HG02973 (cell line): ENCODE data around the gene EEA1.

ENCODE experiments used
- ATAC-seq: cut with Tn5 transposase; IDR thresholded peaks from one replicate; pipeline ENCODE4 v1.9.1; 2021; ENCODE audit warnings: moderate library complexity; ENCODE audit not compliant: unreplicated experiment

The EEA1 gene

DNA sequence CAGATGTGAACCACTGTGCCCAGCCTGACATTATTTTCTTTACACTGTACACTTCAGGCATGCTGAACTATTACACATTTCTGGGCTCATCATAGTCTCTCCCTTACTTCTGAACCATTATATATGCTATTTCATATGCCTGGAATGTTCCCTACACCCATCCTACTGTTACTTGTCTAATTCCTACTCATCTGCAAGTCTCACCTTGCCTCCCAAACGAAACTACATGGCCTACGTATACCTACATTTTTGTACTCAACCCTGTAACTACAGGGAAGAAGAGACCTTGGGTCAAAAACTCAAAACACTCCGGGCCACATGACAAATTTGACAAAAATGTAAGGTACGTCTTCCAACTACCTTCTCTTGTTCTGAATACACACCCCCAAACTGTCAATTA is 9.5 kb upstream of the EEA1 start:
- ATAC-seq = no peak

DNA sequence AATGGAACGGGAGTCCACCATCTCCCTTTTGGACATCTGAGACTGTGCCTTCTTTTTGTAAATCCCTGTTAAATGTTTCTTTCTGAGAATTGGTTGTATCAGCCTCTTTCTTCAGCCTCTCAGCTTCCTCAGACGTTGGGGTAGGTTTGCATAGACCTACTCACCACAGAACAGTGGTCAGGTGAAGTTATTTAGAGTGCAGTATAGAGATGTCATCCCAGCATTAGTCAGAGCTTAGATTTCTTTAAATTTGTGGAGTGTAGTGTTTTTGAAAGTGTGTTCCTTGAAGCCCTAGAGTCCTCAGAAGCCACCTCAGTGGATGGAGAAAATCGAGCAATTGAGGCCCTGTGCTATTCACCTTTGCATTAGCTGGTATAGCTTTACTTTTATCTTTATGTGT is 8.9 kb upstream of the EEA1 start:
- ATAC-seq = peak; percentile 57

DNA sequence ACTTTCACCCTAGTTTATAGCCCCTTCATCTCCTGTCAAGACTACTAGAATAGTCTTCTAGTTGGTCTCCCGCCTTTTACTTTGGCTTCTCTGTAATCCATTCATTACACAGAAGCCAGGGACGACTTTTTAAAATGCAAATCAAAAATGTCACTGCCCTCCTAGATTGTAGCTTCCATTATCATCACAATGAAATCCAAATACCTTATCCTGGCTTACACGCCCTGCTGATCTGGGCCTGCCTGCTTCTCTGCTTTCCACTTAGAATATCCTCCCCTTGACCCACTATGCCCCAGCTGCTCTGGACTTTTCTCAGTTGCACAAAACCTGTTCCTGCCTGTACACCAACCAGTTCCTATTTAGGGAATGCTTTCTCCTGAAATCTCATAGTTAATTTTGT is 4.5 kb upstream of the EEA1 start:
- ATAC-seq = no peak

DNA sequence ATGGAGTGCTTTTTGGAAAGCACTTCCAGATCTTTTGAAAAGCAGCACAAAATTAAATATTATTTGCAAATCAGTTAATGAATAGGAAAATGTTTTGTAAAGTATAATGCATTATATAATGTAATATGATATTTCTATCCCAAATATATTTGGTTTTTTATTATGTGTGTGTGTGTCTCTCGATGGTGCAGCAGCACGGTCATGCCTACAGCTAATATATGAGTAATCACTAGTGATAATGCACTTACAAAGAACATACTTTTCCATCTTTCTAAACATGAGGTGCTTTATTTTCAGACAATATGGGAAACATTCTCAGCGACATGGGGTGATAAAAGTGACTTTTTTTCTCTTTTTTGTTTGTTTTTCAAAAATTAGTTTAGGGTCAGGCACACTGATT is 1.3 kb upstream of the EEA1 start:
- ATAC-seq = no peak

DNA sequence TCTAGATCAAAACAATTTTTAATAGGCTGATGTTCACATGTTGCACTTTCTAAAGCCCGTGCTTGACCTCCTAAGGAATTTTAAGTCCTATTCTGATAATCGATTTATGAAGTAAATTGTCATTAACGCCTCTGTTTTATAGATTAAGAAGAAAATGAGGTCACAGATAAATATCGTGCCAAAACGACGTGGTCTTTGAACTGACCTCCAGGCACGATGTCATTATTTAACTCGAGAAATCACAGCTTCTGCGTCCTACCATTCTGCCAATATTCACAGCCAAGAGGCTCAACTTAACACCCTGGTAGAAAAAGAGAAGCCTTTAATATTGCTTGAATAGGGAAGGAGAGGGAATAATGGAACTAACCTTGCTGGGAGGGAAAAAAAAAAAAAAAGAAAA is 888 bp upstream of the EEA1 start:
- ATAC-seq = no peak

DNA sequence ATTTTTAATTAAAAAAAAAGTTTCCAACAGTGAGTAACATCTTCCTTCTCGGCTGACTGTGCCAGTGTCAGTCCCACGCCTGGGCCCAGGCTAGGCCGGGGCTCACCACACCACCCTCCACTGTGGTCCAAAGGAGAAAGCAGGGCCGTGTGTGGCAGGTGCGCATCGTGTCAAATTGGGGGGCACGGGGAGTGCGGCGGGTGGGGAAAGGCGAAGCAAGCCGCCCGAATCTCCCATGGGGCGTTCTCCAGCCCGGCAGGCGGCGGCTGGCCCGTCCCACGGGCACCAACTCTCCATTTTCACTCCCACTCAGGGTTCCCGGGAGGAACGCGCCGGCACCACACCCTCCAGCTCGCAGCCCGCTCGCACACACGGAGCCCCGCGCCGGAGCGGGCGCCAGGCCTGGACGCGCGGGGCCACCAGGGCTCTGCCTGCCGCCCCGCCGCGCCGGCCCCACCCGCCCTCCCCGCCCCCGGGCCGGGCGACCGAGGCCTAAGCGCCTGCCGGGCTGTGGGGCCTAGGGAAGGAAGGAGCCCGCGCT is 604 bp downstream of the EEA1 start:
- peak; percentile 4 for ATAC-seq

DNA sequence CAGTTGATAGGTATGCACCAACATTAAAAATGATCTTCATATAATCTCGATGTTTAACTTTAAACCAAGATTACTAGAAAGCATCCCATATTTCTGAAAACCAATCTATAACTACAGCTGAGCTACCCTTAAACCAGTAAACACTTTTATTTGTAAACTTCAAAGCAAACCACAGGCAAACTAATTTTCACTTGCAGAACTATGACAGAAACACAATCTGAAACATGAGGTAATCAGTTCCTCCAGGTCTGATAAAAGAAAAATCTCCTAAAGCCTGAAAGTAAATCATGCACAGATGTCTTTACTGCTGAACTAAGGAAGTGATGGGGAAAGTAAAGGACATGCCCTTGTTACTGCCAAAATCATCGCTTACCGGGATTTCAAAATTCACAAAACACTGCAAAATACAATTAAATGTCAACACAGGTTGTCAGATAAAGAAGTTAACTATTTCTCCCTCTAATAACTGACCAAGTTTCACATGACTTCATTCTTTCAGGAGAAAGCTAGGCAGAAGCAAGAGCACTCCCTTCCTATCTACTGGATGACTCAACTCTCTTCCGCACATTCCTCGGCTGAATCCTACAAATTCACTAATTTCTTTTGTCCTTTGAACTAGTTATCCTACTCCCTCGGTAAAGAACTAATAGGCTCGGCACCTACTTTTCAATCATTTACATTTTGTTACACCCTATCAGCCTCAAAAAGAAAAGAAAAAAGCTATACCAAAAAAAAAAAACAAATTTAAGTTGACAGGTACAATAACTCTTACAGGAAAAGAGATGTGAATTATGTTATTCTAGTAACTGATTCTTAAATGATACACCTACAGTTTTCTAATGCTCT is 1.4 kb downstream of the EEA1 start:
- ATAC-seq = peak; percentile 14

DNA sequence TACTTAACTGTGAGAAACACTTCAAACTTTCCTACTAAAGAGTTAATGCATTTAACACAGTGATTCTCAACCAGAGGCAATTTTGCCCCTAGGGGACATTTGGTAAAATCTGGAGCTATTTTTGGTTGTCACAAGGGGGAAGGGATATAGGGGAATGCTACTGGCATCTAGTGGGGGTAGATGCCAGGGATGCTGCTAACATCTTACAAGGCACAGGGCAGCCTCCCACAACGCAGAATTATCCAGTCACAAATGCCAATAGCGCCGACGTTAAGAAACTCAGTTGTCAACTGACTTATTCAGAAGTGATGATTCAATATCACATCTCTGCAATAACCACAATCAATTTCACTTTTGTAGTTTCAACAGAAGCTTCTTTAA is 2.0 kb downstream of the EEA1 start:
- ATAC-seq = peak; percentile 30

DNA sequence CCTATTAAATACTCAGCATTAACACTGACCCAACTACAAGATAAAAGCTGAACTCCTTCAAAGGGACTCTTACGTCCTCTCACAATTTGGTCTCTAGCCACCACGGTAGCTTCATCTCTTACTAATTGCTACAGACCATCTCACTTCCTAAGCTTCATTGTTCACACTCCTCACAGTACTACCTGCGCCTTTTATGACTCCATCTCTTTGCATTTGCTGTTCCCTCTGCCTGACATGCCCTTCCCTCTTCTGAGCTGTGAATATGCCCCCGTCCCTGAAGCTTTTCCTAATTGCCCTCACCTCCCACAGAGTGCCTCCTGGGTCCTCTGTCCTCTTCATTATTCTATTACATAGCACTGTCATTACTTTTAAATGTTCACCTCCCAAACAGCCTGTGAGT is 2.5 kb downstream of the EEA1 start:
- ATAC-seq = no peak

DNA sequence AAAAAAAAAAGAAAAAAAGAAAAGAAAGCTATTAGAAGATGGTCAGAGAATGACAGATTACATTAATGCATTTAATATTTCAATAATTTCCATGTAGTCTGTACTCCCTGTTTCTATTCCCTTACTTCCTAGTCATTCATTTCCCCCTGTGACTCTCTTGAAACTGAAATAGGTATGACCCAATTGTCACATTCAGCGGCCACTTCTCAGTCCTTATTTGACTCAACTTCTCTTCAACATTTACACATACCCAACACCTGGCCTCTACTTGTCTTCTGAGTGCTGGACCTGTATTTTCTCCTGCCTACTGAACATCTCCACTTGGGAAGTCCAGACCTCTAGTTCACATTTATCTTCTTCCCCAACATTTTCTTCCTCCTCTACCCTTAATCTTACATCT is 7.2 kb downstream of the EEA1 start:
- peak; percentile 95 for ATAC-seq

DNA sequence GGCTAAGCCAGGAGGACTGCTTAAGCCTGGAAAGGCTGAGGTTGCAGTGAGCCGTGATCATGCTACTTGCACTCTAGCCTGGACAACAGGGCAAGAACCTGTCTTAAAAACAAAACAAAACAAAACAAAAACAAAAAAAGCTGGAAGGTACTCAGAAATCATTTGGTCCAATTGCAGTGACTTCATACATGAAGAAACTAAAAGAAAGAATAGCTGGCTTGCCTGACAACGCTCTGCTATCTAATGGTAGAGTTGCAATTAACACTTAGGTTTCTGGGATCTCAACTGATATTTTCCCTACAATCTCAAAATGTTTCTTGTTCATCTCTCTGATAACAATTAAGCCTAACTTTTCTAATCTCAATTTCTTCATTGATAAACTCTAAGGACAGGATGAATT is 13.7 kb downstream of the EEA1 start:
- no peak for ATAC-seq

DNA sequence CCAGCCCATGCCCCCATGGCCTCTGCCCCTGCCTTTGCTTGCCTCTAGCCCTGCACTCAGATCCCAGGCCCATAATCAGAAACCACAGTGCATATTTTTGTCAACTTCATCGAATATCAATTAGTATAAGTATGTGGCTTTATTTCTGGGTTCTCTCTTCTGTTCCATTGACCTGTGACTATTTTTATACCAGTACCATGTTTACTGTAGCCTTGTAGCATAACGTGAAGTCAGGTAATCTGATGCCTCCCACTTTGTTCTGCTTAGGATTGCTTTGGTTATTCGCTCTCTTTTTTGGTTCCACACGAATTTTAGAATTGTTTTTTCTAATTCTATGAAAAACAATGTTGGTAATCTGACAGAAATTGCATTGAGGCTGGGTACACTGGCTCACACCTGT is 14.9 kb downstream of the EEA1 start:
- ATAC-seq = no peak

DNA sequence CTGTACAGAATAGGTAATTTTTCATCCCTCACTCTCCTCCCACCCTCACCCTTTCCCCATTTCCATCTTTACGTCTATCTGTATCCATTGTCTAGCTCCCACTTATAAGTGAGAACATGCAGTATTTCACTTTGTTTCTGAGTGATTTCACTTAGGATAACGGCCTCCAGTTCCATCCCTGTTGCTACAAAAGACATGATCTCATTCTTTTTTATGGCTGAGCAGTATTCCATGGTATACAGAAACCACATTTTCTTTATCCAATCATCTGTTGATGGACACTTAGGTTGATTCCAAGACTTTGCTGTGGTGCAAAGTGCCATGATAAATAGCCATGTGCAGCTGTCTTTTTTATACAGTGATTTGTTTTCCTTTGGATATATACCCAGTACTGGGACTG is 16.4 kb downstream of the EEA1 start:
- ATAC-seq = no peak

DNA sequence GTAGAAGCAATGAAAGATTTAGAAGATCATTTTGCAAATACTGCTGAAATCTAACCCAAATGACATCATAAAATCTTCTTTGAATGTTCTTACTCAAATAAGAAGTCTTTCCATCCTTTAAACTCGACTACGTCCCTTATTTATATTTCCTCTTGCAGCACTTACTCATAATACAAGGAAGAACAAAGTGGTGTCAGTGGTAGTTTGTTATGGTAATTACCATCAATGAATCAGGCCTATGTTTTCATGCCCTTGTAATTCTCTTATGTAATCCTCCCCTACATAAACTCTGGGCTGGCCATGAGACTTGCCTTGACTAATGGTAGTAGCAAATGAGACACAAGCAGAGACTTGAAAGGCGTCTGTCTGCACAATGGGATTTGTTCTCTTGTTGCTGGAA is 17.0 kb downstream of the EEA1 start:
- no peak for ATAC-seq

DNA sequence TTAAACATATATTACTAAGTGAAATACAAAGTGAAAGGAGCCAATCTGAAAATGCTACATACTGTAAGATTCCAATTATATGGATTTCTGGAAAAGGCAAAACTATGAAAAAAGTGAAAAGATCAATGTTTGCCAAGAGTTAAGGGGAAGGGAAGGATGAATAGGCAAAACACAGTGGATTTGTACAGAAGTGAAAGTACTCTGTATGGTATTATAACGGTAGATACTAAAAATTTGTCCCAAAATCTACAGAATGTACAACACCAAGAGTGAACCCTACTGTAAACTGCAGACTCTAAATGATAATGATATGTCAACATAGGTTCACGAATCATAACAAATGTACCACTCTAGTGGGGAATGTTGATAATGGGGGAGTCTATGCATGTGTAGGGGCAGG is 17.8 kb downstream of the EEA1 start:
- ATAC-seq = no peak

DNA sequence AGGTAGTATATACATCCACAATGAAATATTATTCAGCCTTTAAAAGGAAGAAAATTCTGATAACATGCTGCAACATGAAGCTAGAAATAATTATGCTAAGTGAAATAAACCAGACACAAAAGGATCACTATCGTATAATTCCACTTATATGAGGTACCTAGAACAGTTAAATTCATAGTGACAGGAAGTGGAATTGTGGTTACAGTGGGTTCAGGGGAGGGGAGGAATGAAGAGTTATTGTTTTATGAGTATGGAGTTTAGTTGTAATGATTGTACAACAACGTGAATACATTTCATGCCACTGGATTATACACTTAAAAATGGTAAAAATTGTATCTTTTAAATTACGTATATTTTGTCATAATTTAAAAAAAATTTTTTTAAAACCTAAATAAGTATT is 21.0 kb downstream of the EEA1 start:
- ATAC-seq = no peak

DNA sequence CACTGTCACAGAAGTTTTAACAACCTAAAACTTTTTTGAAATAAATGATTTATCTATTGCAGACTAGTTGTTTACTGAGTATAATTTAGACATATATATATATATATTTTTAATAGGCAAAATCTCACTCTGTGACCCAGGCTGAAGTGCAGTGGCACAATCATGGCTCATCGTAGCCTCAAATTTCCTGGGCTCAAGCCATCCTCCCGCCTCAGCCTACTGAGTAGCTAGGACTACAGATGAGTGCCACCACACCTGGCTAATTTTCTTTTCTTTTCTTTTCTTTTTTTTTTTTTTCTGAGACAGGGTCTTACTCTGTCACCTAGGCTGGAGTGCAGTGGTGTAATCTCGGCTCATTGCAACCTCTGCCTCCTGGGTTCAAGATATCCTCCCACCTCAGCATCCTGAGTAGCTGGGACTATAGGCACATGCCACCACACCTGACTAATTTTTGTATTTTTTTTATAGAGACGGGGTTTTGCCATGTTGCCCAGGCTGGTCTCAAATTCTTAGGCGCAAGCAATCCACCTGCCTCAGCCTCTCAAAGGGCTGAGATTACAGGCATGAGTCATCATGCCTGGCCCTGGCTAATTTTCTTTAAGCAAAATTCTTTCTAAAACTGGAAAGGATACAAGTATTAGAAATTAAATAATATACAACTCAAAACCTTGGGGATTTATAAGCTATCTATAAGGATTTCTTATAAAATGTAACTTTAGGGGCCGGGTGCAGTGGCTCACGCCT is 23.1 kb downstream of the EEA1 start:
- no peak for ATAC-seq

DNA sequence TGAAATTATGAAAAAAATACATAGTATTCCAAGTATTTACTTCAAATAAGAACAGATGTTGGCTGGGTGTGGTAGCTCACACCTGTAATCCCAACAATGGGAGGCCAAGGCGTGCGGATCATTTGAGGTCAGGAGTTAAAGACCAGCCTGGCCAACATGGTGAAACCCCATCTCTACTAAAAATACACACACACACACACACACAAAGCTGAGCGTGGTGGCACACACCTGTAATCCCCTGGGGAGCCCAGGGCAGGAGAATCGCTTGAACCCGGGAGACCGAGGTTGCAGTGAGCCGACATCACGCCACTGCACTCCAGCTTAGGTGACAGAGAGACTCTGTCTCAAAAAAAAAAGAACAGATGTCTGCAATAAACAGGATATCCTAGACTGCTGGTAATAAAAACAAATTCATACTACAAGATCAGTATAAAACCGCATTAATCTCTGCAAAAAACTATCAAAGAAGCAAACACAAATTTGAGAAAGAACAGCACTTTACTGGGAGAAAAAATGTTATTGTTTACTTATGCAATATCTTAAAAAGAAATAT is 23.8 kb downstream of the EEA1 start:
- no peak for ATAC-seq

DNA sequence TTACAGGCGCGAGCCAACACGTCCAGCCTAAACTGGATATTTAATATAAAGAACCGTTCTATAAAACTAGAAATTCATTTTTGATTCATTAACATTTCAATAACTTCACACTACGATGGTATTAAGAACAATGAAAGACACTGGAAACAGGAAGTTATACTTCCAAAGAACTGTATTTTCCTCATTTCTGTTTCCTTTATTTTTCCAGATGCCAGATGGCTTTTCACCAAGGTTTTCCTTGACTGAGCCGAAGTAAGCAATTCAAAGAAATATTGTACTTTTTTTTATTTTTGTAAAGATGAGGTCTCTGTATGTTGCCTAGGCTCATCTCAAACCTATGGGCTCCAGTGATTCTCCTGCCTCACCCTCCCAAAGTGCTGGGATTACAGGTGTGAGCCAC is 28.2 kb downstream of the EEA1 start:
- no peak for ATAC-seq

DNA sequence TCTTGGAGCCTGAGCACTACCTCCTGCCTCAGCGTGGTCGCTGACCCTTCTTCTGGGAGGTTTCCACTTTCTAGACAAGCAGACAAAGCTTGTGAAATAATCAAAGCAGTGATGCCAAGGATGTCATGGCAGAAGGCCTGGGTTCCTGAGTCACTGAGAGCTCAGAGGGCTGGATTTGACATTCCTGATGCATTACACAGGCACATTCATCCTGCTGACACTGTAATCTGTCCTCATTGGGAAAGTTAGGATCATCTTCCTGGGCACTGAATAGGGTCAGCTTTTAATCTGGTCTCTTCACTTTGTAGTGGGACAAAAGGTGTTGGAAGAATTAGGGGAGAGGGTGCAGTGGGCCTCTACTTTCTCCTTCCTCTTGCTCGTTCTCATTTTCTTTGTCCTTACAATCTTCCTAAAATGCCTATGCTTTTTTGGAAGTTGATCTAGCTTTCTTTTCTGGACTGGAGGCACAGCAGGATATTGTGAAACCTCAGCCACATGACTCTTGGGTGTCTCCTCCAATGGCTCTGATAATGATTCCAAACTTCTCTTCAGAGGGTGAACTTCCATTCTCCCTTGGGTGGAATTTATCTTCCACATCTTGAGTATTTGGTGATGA is 29.6 kb downstream of the EEA1 start:
- no peak for ATAC-seq

DNA sequence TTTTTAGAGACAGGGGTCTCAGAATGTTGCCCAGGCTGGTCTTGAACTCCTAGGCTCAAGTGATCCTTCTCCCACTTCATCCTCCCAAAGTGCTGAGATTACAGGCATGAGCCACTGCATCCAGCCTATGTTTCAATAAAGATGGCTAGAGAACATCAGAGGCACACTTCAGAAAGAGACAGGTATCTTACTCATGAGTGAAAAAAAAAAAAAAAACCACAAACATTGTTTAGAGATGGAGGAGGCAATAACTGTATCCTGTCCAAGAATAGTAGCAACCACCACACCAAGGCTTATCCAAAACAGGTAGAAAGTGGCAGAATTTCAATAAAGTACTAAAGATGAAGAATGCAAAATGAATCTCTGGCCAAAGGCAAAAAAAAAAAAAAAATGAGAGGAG is 30.3 kb downstream of the EEA1 start:
- no peak for ATAC-seq

DNA sequence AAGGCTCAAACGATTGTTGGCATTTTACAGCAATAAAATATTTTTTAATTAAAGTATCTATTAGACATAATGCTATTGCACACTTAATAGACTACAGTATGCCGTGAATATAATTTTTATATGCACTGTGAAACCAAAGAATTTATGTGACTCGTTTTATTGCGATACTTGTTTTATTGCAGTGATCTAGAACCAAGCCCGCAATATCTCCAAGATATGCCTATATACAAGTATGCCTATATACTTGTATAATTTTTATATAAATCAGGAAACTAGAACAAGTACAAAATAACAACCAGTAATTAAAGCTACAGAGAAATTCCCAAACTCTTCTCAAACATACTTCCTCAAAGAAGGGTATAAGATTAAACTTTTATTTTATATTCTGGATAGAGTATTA is 31.3 kb downstream of the EEA1 start:
- no peak for ATAC-seq
